Lung (tissue), 12 donors: ENCODE data around the gene SNRPB. TPM values are rescaled to one million over a fixed set of nuclear protein-coding genes. Genes with fewer than 3 reads are reported as not detected.

Experiments used
- ATAC-seq: fragments of 200-7000 bp; cut with Tn5 transposase; one replicate; pipeline ENCODE4 v1.9.1; 2020; ENCODE audit warnings: moderate number of reproducible peaks; ENCODE audit not compliant: insufficient read depth, low FRiP score
- DNase-seq, 3 donors: peaks; one replicate each; pipeline ENCODE4 v3.0.0-alpha.2; 2013 to 2017
- H3K27ac ChIP-seq, 2 donors: one replicate each; pipeline ENCODE4 v1.5.1; 2013; ENCODE audit warnings: mild to moderate bottlenecking in 2 of 2, moderate library complexity in 2 of 2, control low read depth in 1 of 2, inconsistent platforms in 1 of 2, low read depth in 1 of 2, low read length in 1 of 2
- H3K27me3 ChIP-seq, 3 donors: one replicate each; pipeline ENCODE4 v1.5.1; 2013; ENCODE audit warnings: low read length in 2 of 3; ENCODE audit not compliant: control insufficient read depth in 3 of 3, insufficient read depth in 3 of 3
- H3K36me3 ChIP-seq, 4 donors: one replicate each; pipeline ENCODE4 v1.5.1; 2013; ENCODE audit warnings: low read length in 4 of 4, mild to moderate bottlenecking in 1 of 4, moderate library complexity in 1 of 4; ENCODE audit not compliant: control insufficient read depth in 4 of 4, insufficient read depth in 4 of 4
- H3K4me1 ChIP-seq, 5 donors: one replicate each; pipeline ENCODE4 v1.5.1; 2013; ENCODE audit warnings: low read length in 5 of 5, mild to moderate bottlenecking in 2 of 5, moderate library complexity in 1 of 5; ENCODE audit not compliant: control insufficient read depth in 5 of 5, insufficient read depth in 5 of 5
- H3K4me3 ChIP-seq: one replicate; pipeline ENCODE4 v1.5.1; 2013; ENCODE audit warnings: mild to moderate bottlenecking, control low read depth, moderate library complexity
- H3K9ac ChIP-seq, 2 donors: one replicate each; pipeline ENCODE4 v1.5.1; 2013; ENCODE audit warnings: low read length in 2 of 2, control low read depth in 1 of 2; ENCODE audit not compliant: insufficient read depth in 1 of 2
- H3K9me3 ChIP-seq, 4 donors: one replicate each; pipeline ENCODE4 v1.5.1; 2013; ENCODE audit warnings: low read length in 3 of 4, mild to moderate bottlenecking in 1 of 4, moderate library complexity in 1 of 4; ENCODE audit not compliant: control insufficient read depth in 4 of 4, insufficient read depth in 3 of 4
- WGBS, 2 donors: extraction: QIAGEN DNeasy Blood & Tissue Kit; methylation state at CpG; one replicate each; pipeline ENCODE4 v1.1.7; 2013; 5-methylcytosine and 5-hydroxymethylcytosine counted together
- polyA plus RNA-seq, 2 donors: library from polyadenylated mRNA; stranded (reverse); fragments of 200-250 nt; gene quantifications; one replicate each; pipeline ENCODE4 v1.2.1, GENCODE V29; 2013
- total RNA-seq, 2 donors: library from RNA; depleted of rRNA in 1 of 2; stranded (reverse); fragments of >200 nt in 1 of 2; gene quantifications; one replicate each; pipeline ENCODE4 v1.2.1, GENCODE V29; 2014 to 2021
- TF ChIP-seq, protein P1 (sequence below): IDR thresholded peaks from 2 replicates; pipeline ENCODE4 v1.5.1; 2012; ENCODE audit warnings: mild to moderate bottlenecking; ENCODE audit errors: control extremely low read depth, extremely low read depth
- donor health status: control.
- donor health status: control.
- donor health status: Bipolar disorder and iron deficiency.
- donor health status: healthy.
- donor health status: DM: yes; HTN: yes; CAD: no.

SNRPB gene
- total and polyA plus RNA-seq, 4 donors: 71.4 to 291 (median 178) TPM

DNA sequence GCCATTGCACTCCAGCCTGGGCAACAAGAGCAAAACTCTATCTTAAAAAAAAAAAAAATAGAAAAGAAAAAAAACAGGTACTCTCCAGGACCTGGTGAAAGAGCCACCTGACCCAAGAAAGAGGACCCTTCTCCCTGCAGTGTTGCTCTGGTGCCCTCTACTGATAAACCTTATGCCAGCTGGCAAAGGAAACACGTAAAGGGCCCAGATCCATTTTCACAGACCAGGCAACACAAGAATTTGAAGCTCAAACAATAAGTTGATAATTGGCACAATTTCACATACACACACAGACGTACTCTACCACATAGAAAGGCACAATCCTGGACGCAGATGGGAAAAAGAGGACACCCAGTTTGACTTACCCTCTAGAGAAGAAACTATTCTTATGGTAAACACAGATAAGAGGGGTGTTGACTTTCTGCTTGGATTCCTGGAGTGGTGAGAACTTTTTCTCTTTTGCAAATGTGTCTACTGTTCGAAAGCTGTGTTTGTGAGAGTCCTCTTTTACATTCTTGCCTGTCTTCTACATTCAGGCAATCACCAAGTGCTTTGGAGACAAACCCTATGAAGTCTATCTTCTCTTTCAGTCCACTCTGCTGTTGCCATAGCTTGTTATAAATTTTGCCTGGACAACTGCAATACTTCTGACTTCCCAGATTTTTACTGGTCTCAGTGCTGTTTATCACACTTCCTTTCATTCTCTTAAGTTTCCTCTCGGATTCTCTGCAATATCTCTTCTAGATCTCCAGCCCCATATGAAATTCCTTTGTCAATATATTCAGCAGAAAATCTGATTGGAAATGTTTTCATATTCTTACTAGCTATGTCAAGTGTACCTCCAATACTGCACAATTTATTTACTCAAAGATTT is 6.4 kb upstream of the SNRPB start:
- peaks cover 0 to 2% (median 0%) of the 10 kb centered on the region in 4 donors for H3K9me3 ChIP-seq
- H3K27me3 ChIP-seq: no peaks in the 10 kb centered on the region
- H3K27ac ChIP-seq: no peak overlapping the region
- no peak overlapping the region for H3K9ac ChIP-seq
- no peak overlapping the region for H3K4me3 ChIP-seq
- TF ChIP-seq, protein P1, sequence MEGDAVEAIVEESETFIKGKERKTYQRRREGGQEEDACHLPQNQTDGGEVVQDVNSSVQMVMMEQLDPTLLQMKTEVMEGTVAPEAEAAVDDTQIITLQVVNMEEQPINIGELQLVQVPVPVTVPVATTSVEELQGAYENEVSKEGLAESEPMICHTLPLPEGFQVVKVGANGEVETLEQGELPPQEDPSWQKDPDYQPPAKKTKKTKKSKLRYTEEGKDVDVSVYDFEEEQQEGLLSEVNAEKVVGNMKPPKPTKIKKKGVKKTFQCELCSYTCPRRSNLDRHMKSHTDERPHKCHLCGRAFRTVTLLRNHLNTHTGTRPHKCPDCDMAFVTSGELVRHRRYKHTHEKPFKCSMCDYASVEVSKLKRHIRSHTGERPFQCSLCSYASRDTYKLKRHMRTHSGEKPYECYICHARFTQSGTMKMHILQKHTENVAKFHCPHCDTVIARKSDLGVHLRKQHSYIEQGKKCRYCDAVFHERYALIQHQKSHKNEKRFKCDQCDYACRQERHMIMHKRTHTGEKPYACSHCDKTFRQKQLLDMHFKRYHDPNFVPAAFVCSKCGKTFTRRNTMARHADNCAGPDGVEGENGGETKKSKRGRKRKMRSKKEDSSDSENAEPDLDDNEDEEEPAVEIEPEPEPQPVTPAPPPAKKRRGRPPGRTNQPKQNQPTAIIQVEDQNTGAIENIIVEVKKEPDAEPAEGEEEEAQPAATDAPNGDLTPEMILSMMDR: no peak
- ATAC-seq (no peak), DNase-seq (no peak)
- no peaks in the 10 kb centered on the region for H3K4me1 ChIP-seq
- H3K36me3 ChIP-seq: peaks cover 0 to 16% (median 5%) of the 10 kb centered on the region in 4 donors
- 76 to 77% methylated on average over 5 of the region's 5 CpGs for WGBS, 2 donors

DNA sequence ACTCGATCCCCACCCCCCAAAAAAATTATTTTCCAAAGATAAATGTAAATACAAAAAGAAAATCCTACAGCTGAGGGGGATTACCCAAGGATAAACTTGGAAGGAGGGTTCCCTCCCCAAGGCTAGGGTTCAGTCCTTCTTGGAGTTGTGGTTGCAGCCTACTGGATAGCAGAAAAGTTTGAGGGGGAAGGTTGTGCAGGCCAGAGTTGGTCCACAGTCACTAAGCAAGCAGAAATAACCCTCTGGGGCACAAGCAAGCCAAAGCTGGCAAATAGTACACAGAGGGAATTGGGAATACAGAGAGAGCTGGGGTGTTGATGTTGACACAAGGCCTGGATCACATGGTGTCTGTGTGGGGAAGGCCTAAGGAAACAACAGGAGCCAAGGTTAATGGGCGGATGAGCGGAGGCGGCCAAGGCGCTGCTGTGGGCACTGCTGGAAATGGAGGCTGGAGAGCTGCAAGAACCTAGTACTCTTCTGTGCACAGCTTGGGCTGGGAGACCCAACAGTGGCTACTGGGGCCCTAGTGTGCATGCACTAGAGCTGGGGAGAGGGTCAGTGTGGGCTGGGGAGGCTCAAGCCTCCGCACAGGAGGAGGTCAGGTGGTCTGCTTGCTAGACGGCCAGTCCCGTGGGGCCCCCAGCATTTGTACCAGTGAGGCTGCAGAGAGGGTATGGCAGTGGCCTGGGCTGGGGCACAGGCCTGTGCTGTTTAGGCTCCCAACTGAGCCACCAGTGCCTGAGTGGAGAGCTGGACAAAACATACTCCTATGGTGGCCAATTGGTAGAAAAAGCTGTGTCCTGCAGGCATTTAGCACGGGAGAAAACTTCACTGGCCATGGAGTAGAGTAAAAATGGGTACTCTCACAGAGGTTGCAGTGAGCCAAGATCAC is 5.5 kb upstream of the SNRPB start:
- WGBS, 2 donors: 97 to 98% methylated on average over 9 of the region's 9 CpGs
- Histone ChIP-seq H3K36me3 (peaks cover 0 to 10% (median 2%) of the 10 kb centered on the region in 4 donors), H3K4me3 (no peak overlapping the region), H3K9ac (no peak overlapping the region), H3K9me3 (peaks cover 0 to 2% (median 0%) of the 10 kb centered on the region in 4 donors), H3K4me1 (peaks cover 0 to 1% (median 0%) of the 10 kb centered on the region in 5 donors), H3K27me3 (no peaks in the 10 kb centered on the region), H3K27ac (no peak overlapping the region)
- ATAC-seq (no peak), DNase-seq (no peak)
- TF ChIP-seq, protein P1: no peak

DNA sequence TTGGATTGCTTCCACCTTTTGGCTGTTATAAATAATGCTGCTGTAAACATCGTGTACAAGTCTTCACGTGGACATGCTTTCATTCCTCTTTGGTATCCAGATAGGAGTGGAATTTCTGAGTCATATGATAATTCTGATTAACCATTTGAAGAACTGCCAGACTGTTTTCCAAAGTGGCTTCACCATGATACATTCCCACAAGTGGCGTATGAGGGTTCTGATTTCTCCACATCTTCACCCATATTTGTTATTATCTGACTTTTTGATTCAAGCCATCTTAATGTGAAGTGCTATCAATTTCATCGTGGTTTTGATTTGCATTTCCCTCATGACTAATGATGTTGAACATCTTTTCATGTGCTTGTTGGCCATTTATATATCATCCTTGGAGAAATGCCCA is 2.9 kb upstream of the SNRPB start:
- 63 to 83% methylated on average over 4 of the region's 4 CpGs for WGBS, 2 donors
- TF ChIP-seq, protein P1: no peak
- H3K27ac ChIP-seq: no peak overlapping the region
- H3K27me3 ChIP-seq: no peaks in the 10 kb centered on the region
- H3K4me1 ChIP-seq: peaks cover 5 to 16% (median 6%) of the 10 kb centered on the region in 5 donors
- peaks cover 0 to 4% (median 0%) of the 10 kb centered on the region in 4 donors for H3K36me3 ChIP-seq
- no peak overlapping the region for H3K9ac ChIP-seq
- no peak overlapping the region for H3K4me3 ChIP-seq
- ATAC-seq: no peak
- no peaks in the 10 kb centered on the region for H3K9me3 ChIP-seq
- DNase-seq: no peak
